SU-DHL-6 (cell line): Measurements from ENCODE around the gene UQCC3.

Experiments
- H2AFZ ChIP-seq: fragments of 200-600 bp; sonication (generic); 2 replicates; pipeline ENCODE4 v1.6.1; 2014; ENCODE audit warnings: low read depth, mild to moderate bottlenecking, moderate library complexity, mixed read lengths, antibody characterized with exemption, low read length; ENCODE audit not compliant: severe bottlenecking
- H3F3A ChIP-seq: fragments of 200-600 bp; shearing (Covaris generic); 2 replicates; pipeline ENCODE4 v1.6.0; 2016; ENCODE audit warnings: antibody characterized with exemption, mild to moderate bottlenecking; ENCODE audit not compliant: insufficient read depth
- H3K27ac ChIP-seq: fragments of 200-600 bp; sonication (generic); 2 replicates; pipeline ENCODE4 v1.5.1; 2016; ENCODE audit warnings: low read depth, mild to moderate bottlenecking, low read length, moderate library complexity, mixed read lengths
- H3K27me3 ChIP-seq: fragments of 200-600 bp; sonication (generic), shearing (Covaris generic); 2 replicates; pipeline ENCODE4 v1.6.0; 2014; ENCODE audit warnings: mild to moderate bottlenecking, low read length
- H3K36me3 ChIP-seq: fragments of 200-600 bp; sonication (generic); 2 replicates; pipeline ENCODE4 v1.6.1; 2014; ENCODE audit warnings: mild to moderate bottlenecking, low read length, mixed read lengths
- H3K4me2 ChIP-seq: fragments of 300-600, 200-600 bp; shearing (Covaris generic), sonication (generic); 2 replicates; pipeline ENCODE4 v1.6.0; 2014; ENCODE audit warnings: low read length, low read depth, mild to moderate bottlenecking; ENCODE audit not compliant: poor library complexity, severe bottlenecking
- H3K4me3 ChIP-seq: fragments of 200-600 bp; sonication (generic); 2 replicates; pipeline ENCODE4 v1.5.1; 2014; ENCODE audit warnings: antibody characterized with exemption, low read length, mild to moderate bottlenecking, mixed read lengths; ENCODE audit not compliant: insufficient read depth, poor library complexity, severe bottlenecking
- H3K79me2 ChIP-seq: fragments of 200-600 bp; sonication (generic); 2 replicates; pipeline ENCODE4 v1.6.1; 2014; ENCODE audit warnings: mild to moderate bottlenecking, low read length, moderate library complexity; ENCODE audit not compliant: insufficient read depth
- H3K9ac ChIP-seq: fragments of 200-600 bp; sonication (generic); 2 replicates; pipeline ENCODE4 v1.7.0; 2014; ENCODE audit warnings: mild to moderate bottlenecking, low read length
- H3K9me2 ChIP-seq: fragments of 200-600 bp; sonication (generic); replicated peaks from 2 replicates; pipeline ENCODE4 v1.6.1; 2014; ENCODE audit warnings: low read length; ENCODE audit not compliant: insufficient read depth
- H3K9me3 ChIP-seq: fragments of 200-600 bp; sonication (generic); 2 replicates; pipeline ENCODE4 v1.6.1; 2014; ENCODE audit warnings: low read length, mixed read lengths; ENCODE audit not compliant: insufficient read depth
- H4K20me1 ChIP-seq: fragments of 200-600 bp; sonication (generic); 2 replicates; pipeline ENCODE4 v1.6.1; 2014; ENCODE audit warnings: low read depth, mild to moderate bottlenecking, antibody characterized with exemption, low read length, moderate library complexity, mixed read lengths
- EZH2phosphoT487 ChIP-seq: fragments of 200-600 bp; sonication (generic), shearing (Covaris generic); conservative IDR thresholded peaks from 2 replicates; pipeline ENCODE4 v1.6.1; 2018; ENCODE audit warnings: mild to moderate bottlenecking, antibody characterized with exemption, low read length, moderate library complexity, mixed read lengths
- TF ChIP-seq, protein P1 (sequence below): fragments of 200-600 bp; sonication (generic); IDR thresholded peaks from one replicate; pipeline ENCODE4 v1.5.1; 2017; ENCODE audit warnings: antibody characterized with exemption, mild to moderate bottlenecking, low read length, moderate library complexity; ENCODE audit not compliant: insufficient read depth, poor library complexity, severe bottlenecking

UQCC3 gene

DNA sequence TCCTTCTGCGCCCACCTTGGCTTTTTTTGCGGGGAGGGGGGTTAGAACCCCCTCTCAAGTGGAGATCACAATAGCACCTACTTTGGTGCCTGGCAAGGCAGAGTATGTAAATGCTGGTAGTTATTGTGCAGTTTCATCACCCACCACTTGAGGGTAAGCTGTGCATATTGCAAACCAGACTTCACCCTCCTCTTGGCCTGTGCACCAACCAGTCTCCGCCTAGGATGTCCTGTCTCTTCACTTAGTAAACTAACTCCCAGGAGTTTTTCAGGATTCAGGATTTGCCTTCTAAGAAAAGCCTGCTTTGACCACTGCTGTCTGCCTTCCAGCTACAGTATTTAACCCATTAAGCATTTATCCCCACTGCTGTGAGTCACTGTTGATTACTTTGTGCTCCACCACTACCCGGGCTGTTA, 9.4 kb downstream of the UQCC3 start:
- Histone ChIP-seq H3F3A (peaks cover 13% of the 10 kb centered on the region), H3K27ac (peak overlapping the region; percentile 41; the same call in 1 of the 2 replicates), H2AFZ (peak overlapping the region; percentile 92), H3K4me3 (no peak overlapping the region), H3K9me2 (no peaks in the 10 kb centered on the region), H3K27me3 (no peaks in the 10 kb centered on the region), H3K9ac (no peak overlapping the region), H3K4me2 (peak overlapping the region; percentile 23), H3K36me3 (no peaks in the 10 kb centered on the region), H3K79me2 (peaks cover 12% of the 10 kb centered on the region; the same call in 1 of the 2 replicates), H4K20me1 (no peaks in the 10 kb centered on the region), H3K9me3 (no peaks in the 10 kb centered on the region)
- no peak for TF ChIP-seq EZH2phosphoT487
- TF ChIP-seq, protein P1, sequence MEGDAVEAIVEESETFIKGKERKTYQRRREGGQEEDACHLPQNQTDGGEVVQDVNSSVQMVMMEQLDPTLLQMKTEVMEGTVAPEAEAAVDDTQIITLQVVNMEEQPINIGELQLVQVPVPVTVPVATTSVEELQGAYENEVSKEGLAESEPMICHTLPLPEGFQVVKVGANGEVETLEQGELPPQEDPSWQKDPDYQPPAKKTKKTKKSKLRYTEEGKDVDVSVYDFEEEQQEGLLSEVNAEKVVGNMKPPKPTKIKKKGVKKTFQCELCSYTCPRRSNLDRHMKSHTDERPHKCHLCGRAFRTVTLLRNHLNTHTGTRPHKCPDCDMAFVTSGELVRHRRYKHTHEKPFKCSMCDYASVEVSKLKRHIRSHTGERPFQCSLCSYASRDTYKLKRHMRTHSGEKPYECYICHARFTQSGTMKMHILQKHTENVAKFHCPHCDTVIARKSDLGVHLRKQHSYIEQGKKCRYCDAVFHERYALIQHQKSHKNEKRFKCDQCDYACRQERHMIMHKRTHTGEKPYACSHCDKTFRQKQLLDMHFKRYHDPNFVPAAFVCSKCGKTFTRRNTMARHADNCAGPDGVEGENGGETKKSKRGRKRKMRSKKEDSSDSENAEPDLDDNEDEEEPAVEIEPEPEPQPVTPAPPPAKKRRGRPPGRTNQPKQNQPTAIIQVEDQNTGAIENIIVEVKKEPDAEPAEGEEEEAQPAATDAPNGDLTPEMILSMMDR, result peak; percentile 39

DNA sequence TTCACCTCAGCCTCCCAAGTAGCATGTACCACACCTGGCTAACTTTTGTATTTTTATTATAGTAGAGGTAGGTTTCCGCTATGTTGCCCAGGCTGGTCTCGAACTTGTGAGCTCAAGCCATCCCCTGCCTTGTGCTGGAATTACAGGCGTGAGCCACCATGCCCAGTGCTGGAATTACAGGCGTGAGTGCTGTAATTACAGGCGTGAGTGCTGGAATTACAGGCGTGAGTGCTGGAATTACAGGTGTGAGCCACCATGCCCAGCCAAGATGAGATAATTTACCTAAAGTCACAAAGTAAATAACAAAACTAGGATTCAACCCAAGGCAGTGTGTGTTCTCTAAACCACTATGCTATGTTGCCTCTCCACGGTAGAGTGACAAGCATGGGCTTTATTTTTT, 11.0 kb downstream of the UQCC3 start:
- no peaks in the 10 kb centered on the region for H3K36me3 ChIP-seq
- H3K27me3 ChIP-seq, result no peaks in the 10 kb centered on the region
- no peaks in the 10 kb centered on the region for H3K9me3 ChIP-seq
- H3K4me3 ChIP-seq, result no peak overlapping the region
- TF ChIP-seq, protein P1, result no peak
- TF ChIP-seq EZH2phosphoT487, result no peak
- H2AFZ ChIP-seq, result no peak overlapping the region
- peaks cover 12% of the 10 kb centered on the region; the same call in 1 of the 2 replicates for H3K79me2 ChIP-seq
- H3K27ac ChIP-seq, result no peak overlapping the region
- H3K9me2 ChIP-seq, result no peaks in the 10 kb centered on the region
- no peak overlapping the region for H3K4me2 ChIP-seq
- H4K20me1 ChIP-seq, result no peaks in the 10 kb centered on the region
- H3F3A ChIP-seq, result peaks cover 10% of the 10 kb centered on the region
- H3K9ac ChIP-seq, result no peak overlapping the region

DNA sequence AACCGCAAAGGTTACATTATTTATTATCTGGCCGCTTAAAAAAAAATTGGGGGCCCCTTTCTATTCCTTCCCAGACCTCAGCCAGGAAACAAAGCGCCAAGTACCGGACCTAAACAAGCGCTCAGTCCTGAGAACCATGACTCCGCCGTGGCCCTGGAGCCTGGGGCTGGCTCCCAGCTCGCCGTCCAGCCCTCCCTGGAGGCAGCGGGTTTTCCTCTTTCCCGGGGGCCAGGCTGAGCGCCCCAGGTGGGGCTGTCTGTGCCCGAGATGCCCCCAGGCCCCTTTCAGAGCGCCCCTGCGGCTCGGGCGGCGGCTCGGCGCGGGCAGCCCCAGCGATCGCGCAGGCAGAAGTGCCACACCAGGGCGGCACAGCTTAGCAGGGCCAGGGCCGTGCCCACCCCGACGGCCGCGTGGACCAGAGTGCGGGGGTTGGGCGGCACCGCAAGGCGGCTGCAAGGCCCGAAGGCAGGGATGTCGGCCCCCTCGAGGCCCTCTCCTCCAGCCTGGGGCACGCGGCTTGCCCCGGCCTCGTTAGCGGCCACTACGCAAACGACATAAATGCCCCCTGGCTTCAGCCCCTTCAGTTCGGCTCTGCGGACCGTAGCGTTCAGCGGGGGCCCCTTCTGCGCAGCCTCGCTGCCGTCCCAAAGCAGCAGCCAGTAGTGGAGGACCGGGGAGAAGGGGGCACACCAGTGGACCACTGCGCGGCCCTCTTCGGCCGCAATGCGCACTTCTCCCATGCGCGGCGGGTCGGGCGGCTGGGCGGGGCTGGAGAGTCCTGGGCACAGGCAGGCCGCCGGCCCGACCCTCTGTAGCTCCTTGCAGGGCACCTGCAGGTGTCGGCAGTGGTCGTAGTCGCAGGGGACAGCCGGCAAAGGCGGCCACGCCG, 16.3 kb downstream of the UQCC3 start:
- H3K9me3 ChIP-seq, result no peaks in the 10 kb centered on the region
- no peaks in the 10 kb centered on the region for H3F3A ChIP-seq
- no peak overlapping the region for H3K27ac ChIP-seq
- no peak overlapping the region for H3K4me2 ChIP-seq
- H3K9me2 ChIP-seq, result no peaks in the 10 kb centered on the region
- H3K27me3 ChIP-seq, result no peaks in the 10 kb centered on the region
- H3K36me3 ChIP-seq, result no peaks in the 10 kb centered on the region
- H4K20me1 ChIP-seq, result no peaks in the 10 kb centered on the region
- no peaks in the 10 kb centered on the region for H3K79me2 ChIP-seq
- H3K4me3 ChIP-seq, result no peak overlapping the region
- H2AFZ ChIP-seq, result no peak overlapping the region
- TF ChIP-seq, protein P1, result no peak
- no peak for TF ChIP-seq EZH2phosphoT487
- H3K9ac ChIP-seq, result no peak overlapping the region
